EL (cell line): ENCODE data around the gene POPDC2.

Experiments
- DNase-seq: peaks from one replicate; pipeline ENCODE4 v3.0.0-alpha.2; 2016

The POPDC2 gene

DNA sequence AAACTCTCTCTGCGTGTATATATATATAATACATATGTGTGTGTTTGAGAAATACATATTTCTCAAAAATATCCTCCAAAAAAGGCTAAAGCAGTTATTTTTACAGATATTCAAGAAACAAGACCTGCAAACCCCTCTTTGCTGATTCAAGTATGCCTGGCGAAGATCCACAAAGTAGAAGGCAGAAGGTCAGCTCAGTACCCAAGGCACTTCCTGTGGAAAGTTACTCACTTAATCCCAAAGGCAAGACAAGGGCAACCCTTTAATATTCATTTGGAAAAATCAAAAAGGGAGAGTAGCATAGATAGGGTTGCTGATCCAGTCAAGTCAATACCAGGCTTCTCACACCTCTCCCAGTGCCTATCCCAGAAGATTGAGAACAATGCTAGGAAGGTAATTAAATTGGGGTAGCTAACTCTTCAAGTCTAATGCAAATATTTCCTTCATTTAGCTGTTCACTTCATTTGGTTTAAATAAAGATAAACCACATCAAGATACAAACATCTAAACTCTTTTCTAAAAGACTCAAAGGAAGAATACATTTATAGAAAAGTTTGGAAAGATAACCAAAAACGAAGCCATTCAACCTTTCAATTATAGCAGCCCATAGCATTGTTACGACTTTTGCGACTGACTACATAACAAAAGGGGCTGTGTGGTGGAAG is 9.6 kb upstream of the POPDC2 start:
- peak; percentile 44 for DNase-seq

DNA sequence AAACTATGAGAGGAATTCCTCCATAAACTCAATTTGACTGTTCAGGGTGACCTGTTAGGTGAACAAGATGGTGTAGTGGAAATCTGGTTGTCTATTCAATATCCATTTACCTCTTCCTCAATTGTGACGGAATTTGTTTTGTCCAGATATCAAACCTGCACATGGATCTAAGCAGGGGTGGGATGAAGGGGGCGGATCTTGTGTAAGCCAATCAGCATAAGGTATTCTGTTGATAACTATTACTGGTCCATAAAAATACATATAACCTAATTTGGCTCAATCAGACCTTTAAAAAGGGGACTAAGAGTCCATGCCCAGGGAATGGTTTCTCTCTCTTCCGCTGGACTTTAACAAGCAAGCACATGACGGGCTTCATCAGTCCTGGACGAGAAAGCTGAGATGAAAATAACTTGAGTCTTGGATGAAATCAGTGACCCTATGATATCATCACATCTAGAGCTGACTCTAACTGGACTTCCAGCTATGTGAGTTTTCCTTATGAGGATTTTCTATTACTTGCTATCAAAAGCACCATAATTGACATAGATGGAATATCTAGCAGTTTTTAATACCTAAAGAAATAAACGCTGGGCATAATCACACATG is 5.7 kb upstream of the POPDC2 start:
- no peak for DNase-seq

DNA sequence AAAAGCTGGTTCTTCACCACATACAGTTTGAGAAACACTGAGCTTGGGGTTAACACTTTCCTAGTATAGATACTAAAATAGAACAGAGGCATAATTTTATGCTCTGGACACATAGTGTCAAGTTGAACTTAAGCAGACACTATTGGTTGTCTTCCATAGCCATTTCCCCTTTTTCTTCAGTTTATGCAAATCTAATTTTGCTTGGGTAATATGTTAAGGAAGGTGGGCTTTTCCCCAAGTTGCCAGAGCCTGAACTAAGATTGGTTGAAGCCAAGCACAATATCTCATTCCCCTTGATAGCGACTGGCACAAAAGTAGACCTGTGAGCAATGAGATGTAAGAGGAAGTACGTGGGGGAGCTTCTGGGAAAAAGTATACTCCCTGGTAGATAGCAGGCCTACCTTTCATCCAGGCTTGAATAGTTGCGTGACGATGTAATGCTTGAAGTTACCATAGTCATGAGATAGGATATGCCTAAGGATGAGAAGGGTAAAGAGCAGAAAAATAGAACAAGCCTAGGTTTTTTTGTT is 4.5 kb upstream of the POPDC2 start:
- DNase-seq, result peak; percentile 55

DNA sequence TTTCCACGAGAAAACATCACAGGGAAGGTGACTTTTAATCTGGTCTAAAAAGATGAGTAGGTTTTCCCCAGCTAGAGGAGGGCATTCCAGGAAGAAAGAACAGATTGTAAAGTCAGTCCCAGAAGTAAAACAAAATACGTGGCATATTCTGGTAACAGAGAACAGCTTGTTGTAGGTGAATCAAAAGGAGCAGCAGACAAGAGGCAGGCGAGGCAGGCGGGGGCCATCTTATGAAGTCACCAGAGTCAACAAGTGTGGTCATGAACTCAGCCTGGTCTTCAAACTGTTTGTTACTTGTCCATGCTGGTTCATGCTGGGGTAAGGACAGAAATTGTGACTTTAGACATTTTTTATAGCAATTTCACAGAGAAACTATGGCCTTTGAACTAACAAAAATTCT is 4.0 kb upstream of the POPDC2 start:
- peak; percentile 22 for DNase-seq

DNA sequence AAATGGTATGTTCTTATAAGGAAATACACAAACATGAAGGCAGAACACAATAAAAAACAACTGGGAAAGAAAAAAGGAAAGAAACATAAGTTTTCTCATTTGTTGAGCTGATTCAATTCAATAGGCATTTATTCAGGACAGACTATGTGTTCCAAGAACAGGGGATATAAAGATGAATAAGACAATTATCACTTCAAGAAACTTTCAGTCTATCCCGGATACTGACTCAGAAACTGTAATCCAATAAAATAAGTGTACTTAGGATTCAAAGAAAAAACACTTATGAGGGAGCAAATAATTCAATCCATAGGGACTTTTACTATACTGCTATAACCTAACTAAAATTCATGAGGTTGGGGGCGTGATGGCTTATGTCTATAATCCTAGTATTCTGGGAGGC is 3.5 kb upstream of the POPDC2 start:
- peak; percentile 62 for DNase-seq

DNA sequence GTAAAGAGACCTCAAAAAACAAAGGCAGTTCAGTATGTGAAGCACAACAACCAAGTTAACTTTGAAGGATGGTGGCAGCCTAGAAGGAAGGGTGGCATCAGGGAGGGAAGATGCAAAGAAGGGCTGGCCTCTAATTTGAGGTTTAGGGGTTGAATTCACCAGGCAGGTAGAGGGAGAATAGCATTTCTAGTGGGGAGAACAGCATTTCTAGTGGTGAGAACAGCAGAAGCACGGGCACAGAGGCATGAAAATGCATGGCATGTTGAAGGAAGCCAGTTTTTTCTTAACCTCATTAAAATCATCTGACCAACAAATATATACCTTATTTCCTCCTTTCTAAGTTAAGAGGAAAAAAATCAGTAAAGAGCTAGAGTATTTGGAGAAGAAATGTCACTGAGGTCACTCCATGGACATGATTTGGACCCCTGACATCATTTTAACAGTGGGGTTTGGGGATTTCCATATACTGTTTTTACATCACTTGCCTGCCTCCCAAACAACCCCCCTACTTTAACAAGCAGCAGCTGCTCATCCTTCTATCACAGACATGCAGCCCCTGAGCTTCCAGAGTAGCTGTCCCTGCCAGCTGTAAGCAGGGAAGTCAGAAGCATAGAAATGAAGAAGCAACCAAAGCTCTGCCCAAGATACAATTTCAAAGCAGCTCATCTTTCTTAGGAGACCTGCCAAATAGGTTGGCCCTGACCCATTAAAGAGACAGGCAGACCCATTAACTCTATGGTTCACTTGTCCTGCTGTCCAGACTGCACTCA is 2.4 kb upstream of the POPDC2 start:
- DNase-seq, result peak; percentile 48

DNA sequence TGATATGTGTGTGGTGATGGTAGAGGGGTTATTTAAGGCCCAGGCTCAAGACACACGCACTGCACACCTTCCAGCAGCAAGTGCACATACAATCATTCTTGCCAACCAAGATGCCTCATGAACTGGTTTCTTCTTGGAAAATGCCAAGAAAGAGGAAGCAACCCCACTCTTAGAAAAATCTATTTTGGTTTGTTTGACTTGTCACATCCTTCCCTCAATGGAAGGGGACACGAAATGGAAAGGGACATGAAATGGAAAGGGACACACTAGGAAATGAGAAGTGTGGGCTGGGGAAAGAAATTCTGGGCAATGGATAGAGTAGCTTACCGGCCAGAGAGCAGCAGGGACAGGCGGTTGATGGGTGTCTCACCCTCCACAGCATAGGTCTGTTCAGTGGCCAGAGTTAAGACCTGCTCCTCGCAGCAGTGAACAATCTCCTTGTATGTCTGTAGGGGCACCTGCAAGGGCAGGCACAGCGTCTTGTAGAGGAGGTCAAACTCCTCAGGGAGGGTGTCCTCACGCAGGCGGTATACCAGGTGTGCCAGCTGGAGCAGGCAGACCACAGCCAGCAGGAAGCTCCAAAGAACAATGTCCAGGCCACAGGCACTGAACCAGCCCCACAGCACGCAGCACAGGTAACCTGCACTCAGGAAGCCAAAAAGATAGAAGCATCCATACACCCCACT is 640 bp downstream of the POPDC2 start:
- no peak for DNase-seq

DNA sequence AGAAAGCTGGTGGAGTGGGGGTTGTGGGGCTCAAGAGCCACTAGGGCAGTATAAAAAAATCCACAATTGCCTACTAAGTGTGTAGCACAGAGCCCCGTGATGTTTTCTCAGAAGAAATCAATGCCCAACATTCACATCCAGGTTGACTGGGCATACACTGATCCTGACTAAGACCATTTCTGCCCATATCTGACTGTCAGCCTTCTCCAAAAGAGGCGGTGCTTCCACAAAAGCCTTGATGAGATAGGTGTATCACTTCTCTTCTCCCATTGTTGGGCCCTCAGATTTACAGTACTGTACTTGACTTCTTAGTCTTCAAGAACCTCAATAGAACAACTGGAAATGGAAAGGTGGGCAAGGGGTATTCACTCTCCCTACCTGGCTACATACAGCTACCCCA is 1.4 kb downstream of the POPDC2 start:
- DNase-seq, result no peak

DNA sequence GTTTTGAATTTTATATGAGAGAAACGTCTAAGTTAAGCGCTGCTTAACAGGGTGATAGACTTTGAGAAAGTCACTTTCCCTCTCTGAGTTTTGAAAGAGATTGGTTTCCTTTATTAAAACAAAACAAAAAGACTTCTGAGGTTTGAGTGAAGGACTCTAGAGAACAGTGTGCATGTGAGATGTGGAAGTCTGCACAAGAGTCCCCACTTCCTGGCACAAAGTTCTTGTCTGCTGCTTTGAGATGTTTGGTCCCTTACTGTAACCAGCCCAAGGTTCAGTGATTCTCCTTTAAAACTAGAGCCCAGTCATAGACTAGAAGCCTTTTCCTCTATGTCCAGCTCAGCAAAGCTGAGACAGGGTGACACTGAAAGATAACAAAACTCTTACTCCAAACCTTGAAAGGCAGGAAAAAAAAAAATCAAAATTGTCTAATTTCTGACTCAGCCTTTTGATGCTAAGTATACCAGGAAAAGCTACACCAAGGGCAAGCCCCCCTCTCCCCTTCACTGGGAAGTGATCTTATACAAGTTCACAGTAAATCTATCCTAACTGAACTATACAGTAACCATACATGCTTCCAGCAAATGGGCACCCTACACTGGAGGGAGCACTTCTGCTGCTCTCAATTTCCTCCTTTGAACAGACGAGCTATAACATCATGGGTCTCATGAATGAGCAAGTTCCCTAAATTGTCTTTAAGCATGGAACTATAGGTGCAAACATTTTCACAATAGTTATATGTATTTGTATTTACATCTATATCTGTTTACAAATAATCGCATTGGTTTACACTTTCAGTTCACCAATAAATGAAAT is 2.3 kb downstream of the POPDC2 start:
- no peak for DNase-seq

DNA sequence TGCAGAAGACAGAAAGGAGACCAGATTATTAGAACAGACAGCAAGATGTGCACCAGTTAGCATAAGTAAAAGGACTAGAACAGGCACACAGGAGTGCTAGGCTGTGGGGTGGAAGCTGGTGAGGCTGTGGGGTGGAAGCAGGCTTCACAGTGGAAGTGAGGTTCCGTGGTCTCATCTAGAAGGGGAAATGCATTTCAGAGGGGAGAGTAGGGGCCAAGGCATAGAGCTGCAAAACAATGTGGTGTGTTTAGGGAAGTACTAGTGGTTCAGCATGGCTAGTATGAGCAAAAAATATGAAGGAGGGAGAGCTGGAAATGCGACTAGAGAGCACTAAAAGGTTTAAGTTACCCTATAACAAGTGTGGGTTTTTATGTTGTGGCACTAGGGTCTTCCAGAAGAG is 6.5 kb downstream of the POPDC2 start:
- no peak for DNase-seq

DNA sequence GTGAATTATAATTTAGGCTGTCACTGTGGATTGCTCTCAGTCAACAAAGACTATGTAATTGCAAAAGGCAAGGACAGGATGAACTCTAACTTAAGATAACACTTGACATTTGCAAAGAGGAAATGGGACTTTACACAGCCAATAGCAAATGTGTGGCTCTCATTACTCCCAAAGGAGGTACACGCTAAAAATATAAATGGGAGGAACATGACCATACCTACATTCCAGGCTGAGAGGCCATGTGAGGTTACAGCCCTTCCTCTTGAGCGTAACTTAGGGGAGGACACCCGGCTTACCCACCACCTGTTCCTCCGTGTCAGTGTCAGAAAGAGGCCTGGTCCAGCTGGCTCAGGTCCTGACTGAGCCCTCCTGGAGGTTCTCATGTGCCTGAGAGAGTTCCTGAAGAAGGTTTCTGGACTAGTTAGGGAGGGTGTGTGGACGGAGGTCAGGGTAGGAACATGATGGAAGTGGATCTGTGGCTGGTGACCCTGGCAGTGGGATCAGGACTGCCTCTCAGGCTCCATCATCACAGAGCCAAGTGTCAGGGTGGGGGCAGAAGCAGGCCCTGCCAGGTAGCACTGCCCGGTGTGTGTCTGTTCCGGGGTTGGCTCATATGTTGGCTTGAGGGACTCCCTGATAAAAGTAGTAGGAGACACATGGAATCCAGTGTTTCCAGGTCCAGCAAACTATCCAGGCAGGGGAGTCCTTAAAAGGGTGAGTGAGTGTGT is 7.9 kb downstream of the POPDC2 start:
- DNase-seq, result no peak

DNA sequence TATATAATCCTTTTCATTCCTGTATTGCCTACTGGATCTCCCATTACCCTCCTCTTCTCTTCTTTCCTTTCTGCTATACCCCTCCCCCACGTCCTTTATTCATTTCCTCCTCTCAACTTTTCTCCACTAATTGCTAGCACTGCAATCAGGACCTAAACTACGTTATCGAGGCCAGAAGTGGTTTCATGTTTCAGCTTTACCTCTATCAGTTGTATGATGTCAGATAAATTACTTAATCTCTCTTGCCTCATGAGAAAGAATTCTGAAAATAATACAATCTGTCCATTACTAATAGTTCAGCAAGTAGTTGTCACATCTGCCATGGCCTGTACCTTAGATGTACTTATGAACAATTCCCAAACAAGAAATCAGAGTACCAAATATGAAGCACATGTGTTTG is 10.6 kb downstream of the POPDC2 start:
- no peak for DNase-seq

DNA sequence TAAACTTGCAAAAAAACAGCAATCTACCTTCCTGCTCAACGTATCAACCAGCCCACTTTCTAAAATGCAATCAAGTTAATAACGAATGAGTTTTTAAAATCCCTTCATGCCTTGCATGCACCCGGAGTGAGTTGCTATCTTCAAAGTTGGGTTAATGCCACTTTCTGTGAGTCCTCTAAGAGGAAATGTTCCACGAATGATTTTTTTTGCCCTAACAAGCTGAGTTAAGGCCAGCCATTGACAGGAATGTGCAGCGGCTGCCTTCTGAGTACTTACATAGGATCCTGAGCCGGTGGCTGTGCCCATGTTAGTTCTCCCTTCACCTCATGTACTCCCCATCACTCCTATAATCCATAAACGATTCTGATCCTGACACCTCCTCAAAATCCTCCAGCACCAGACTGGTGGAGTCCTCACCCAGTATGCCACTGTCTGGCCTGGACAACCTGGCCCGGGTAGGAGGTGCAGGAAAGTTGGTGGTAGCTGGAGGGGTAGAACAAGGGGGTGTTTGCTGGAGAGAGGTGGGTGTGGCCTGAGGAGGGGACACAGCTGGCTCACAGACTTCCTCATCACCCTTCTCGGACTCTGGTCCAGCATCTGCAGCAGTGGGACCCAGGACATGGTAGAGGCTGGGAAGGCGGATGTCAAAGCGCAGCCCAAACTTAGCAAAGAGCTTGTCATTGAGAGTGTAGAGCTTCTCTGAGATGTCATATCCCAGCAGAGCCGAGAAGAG is 12.4 kb downstream of the POPDC2 start:
- DNase-seq, result no peak

DNA sequence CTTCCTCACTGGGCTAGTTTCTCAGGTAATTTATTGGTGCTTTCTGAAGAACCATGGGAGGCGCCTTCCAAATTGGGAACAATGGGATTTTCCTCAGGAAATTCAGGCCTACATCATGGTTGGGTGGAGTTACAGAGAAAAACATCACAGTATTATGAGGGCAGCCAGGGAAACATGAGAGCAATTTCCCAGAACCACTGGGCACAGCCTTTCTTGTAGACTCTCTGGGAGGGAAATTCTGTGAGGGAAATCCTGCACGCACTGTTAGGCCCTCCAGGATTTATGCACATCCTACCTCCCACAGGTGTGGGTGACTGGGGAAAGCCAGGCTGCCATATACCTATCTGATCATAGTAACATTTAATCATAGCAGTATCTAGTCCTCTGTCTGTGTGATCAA is 13.2 kb downstream of the POPDC2 start:
- DNase-seq, result no peak

DNA sequence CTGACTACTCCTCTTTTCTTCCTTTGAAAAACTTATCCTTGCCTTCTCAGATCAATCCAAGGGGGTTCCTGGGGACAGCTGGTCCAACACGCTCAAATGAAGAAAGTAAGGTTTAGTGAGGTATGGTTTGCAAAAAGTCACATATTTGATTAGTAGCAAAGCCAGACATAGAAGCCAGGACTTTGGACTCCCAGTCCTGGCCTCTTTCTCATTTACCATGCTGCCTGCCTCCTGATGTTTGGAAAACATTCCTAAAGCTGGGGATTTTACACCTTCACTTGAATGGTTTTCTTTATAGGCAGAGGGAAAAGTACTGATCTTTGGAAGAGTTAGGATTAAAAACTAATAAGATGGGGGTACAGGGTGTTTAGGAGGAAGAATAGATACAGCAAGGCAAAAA is 14.6 kb downstream of the POPDC2 start:
- no peak for DNase-seq

DNA sequence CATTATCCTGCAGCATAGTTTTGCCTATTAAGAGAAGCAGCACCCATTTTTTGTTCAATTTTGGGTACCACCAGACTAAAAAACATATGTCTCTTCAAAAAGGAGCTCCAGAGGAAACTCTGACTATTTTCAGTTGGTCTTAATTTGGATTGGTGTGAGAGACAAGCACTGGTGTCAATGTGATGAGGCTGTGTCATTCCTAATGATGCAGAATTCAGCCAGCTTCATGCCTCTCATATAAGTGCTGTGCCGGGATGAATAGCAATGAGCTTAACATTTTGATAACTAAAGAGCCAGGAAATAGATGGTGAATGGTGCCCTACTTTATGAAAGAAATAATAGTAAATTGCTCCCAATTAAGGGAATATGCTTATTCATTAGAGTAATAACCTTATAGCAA is 15.9 kb downstream of the POPDC2 start:
- no peak for DNase-seq

DNA sequence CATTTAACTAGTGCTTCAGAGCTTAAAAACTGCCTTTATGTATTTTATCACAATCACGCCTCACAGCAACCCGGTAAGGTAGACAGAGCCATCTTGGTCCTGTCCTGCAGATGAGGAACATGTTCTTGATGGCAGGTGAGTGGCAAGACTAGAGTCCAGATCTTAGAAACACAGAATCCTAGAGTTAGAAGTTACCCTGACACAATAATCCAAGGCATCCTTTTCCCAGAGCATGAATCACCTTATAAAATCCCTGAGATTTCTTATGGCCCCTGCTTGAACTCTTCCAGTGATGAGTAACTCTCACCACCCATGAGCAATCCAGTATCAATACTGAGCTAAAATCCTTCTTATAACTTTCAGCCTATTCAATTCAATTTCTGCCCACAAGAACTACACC is 16.9 kb downstream of the POPDC2 start:
- peak; percentile 85 for DNase-seq

DNA sequence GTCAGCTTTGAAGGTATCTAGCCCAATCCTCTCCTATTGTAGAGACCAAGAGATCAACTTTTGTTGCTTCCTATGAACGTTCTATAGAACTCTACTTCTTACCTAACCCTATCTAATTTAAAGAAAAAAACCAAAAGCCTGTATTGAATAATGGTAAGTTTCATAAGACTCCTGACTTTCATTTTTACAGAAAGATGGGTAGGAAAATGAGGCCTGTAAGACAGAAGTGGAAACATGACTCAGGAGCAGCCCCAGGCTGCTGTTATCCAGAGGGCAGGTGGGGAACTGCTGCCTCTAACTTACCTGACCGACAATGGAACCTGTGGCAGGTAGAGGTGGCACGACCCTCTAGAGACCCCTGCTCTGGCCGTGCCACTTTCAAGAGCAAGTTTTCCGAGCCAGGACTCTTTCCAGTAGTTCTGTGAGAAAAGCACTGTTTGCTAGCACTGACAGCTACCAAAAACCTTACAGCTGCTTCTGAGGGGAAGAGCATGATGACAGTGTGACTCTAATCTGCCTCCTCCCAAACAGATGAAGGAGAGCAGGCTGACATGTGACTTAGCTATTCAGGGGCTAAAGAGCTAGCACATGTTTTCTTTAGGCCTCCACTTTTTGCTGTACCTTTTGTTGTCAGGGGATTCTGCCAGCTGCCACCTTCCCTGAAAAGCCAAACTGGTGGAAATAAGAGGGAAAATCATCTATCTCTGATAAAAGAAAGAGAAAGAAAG is 17.5 kb downstream of the POPDC2 start:
- DNase-seq, result peak; percentile 41

DNA sequence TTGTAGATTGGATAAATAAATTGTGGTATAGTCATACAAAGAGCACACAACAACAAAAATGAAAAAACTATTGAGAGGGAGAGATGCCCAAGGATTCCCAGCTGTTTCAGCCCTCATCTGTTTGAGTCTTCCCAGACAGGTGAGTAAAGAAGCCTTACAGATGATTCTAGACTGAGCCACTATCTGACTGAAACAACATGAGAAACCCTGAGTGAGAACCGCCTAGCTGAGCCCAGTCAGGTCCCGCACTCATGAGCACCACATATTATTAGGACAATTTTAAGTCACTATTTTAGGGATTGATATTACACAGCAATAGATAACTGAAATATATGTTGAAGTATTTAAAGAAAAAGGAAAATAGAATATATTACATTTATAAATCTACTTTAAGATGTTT is 19.0 kb downstream of the POPDC2 start:
- no peak for DNase-seq
